ENCODE data around the gene REEP3. TPM values are rescaled to one million over a fixed set of nuclear protein-coding genes. Genes with fewer than 3 reads are reported as not detected.

REEP3 gene
- total RNA-seq, 2 experiments from 2014 or later, result 13.6 to 15.1 TPM

- POLR2A ChIA-PET, result interaction anchor here (1.1 kb wide), 1 partner anchor 76 kb away, joined by 3 read pairs; no protein-coding TSS in a partner anchor
- no peak for TF ChIP-seq CTCF (IDR thresholded peaks at IDR 0.05)
- CTCF ChIA-PET, result no interaction called here
Measured at GRCh38 chr10:63641366-63641765, 120.2 kb downstream of the REEP3 start.

GRCh38 chr10:63641799-63642198 lies 120.6 kb downstream of the REEP3 start:
- H3K27ac Mint-ChIP-seq, result no peak overlapping the region
- TF ChIP-seq CTCF (IDR thresholded peaks at IDR 0.05), result no peak
- no peaks in the 10 kb centered on the region for H3K36me3 Mint-ChIP-seq (ENCODE audit: low read depth)
- ChIA-PET POLR2A (no interaction called here), CTCF (no interaction called here)
- no peak for ATAC-seq
- H3K9me3 Mint-ChIP-seq, result no peaks in the 10 kb centered on the region
- no peak overlapping the region for H3K4me3 Mint-ChIP-seq
- H3K27me3 Mint-ChIP-seq, result no peaks in the 10 kb centered on the region
- peaks cover 7% of the 10 kb centered on the region for H3K4me1 Mint-ChIP-seq (ENCODE audit: low read depth)
- DNase-seq, result no peak
- intact Hi-C loops (cut with micrococcal nuclease), result no loop called here

More at GRCh38 chr10:63641366-63641765, 120.2 kb downstream of the REEP3 start:
- H3K9me3 Mint-ChIP-seq, result no peaks in the 10 kb centered on the region
- DNase-seq, result no peak
- intact Hi-C loops (cut with micrococcal nuclease), result no loop called here
- no peaks in the 10 kb centered on the region for H3K36me3 Mint-ChIP-seq (ENCODE audit: low read depth)
- H3K27me3 Mint-ChIP-seq, result no peaks in the 10 kb centered on the region
- peaks cover 7% of the 10 kb centered on the region for H3K4me1 Mint-ChIP-seq (ENCODE audit: low read depth)
- no peak for ATAC-seq
- H3K4me3 Mint-ChIP-seq, result no peak overlapping the region
- H3K27ac Mint-ChIP-seq, result no peak overlapping the region

GRCh38 chr10:63642808-63643207 lies 121.6 kb downstream of the REEP3 start:
- Mint-ChIP-seq H3K27me3 (no peaks in the 10 kb centered on the region), H3K4me1 (ENCODE audit: low read depth) (peaks cover 7% of the 10 kb centered on the region), H3K9me3 (no peaks in the 10 kb centered on the region), H3K36me3 (ENCODE audit: low read depth) (no peaks in the 10 kb centered on the region), H3K4me3 (no peak overlapping the region), H3K27ac (no peak overlapping the region)
- DNase-seq (no peak), ATAC-seq (no peak)
- ChIA-PET POLR2A (no interaction called here), CTCF (interaction anchor here (0.8 to 1.0 kb wide), 2 partner anchors 12 to 77 kb away, joined by 3 to 5 read pairs; no protein-coding TSS in a partner anchor)
- TF ChIP-seq CTCF (IDR thresholded peaks at IDR 0.05), result no peak
- intact Hi-C loops (cut with micrococcal nuclease), result no loop called here

GRCh38 chr10:63644418-63645142 lies 123.4 kb downstream of the REEP3 start:
- no peak for TF ChIP-seq CTCF (IDR thresholded peaks at IDR 0.05)
- DNase-seq (no peak), ATAC-seq (no peak)
- H3K27me3 Mint-ChIP-seq, result no peaks in the 10 kb centered on the region
- no peak overlapping the region for H3K27ac Mint-ChIP-seq
- CTCF ChIA-PET, result interaction anchor here (1.0 to 1.5 kb wide), 2 partner anchors 74 to 76 kb away, joined by 3 to 5 read pairs; no protein-coding TSS in a partner anchor
- intact Hi-C loops (cut with micrococcal nuclease), result no loop called here
- POLR2A ChIA-PET, result interaction anchor here (1.0 kb wide), 1 partner anchor 139 kb away, joined by 3 read pairs; no protein-coding TSS in a partner anchor
- H3K4me1 Mint-ChIP-seq (ENCODE audit: low read depth), result peaks cover 7% of the 10 kb centered on the region
- no peaks in the 10 kb centered on the region for H3K36me3 Mint-ChIP-seq (ENCODE audit: low read depth)
- H3K9me3 Mint-ChIP-seq, result no peaks in the 10 kb centered on the region
- H3K4me3 Mint-ChIP-seq, result no peak overlapping the region

DNA sequence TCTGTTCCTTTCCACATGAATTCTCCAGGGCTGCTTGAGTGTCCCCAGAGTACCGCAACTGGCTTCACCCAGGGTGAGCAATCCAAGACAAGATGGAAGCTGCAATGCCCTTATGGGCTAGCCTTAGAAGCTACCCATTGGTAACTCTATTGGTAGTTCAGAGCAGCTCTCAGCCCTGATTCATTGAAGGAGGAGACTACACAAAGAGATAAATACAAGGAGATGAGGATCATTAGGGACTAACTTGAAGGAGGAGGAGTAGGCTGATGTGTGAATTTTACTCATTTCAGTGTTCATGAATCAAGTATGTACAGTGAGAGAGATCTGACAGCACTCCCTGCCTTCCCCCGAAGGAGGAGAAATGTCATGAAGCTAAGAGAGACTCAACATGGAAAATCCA lies 124.0 kb downstream of the REEP3 start:
- TF ChIP-seq CTCF (IDR thresholded peaks at IDR 0.05), result no peak
- CTCF ChIA-PET, result interaction anchor here (1.5 kb wide), 1 partner anchor 73 kb away, joined by 5 read pairs; no protein-coding TSS in a partner anchor
- no peak for ATAC-seq
- Mint-ChIP-seq H3K27ac (no peak overlapping the region), H3K9me3 (no peaks in the 10 kb centered on the region), H3K36me3 (ENCODE audit: low read depth) (no peaks in the 10 kb centered on the region), H3K4me1 (ENCODE audit: low read depth) (peaks cover 7% of the 10 kb centered on the region), H3K4me3 (no peak overlapping the region), H3K27me3 (no peaks in the 10 kb centered on the region)
- intact Hi-C loops (cut with micrococcal nuclease), result no loop called here
- POLR2A ChIA-PET, result interaction anchor here (1.0 kb wide), 1 partner anchor 140 kb away, joined by 3 read pairs; no protein-coding TSS in a partner anchor
- DNase-seq, result no peak

All from activated CD8-positive, alpha-beta T cell treated with anti-CD3 and anti-CD28 coated beads for 36 hours (primary cell).